HG03064 (cell line): ENCODE measurements around the gene HIVEP3.

ENCODE experiments used
- ATAC-seq: cut with Tn5 transposase; IDR thresholded peaks from one replicate; pipeline ENCODE4 v1.9.1; 2021; ENCODE audit warnings: low read depth; ENCODE audit not compliant: unreplicated experiment

HIVEP3 gene

GRCh38 chr1:41547781-41548560, 370.8 kb downstream of the HIVEP3 start:
- no peak for ATAC-seq

GRCh38 chr1:41547336-41547735, 371.4 kb downstream of the HIVEP3 start:
- no peak for ATAC-seq

- ATAC-seq = no peak
Observed at GRCh38 chr1:41546833-41547135, 371.9 kb downstream of the HIVEP3 start.

- no peak for ATAC-seq
Observed at GRCh38 chr1:41545996-41546832, 372.5 kb downstream of the HIVEP3 start.

GRCh38 chr1:41542196-41542930, 376.4 kb downstream of the HIVEP3 start:
- ATAC-seq = no peak

- no peak for ATAC-seq
Observed at GRCh38 chr1:41541592-41541952, 377.1 kb downstream of the HIVEP3 start.

- ATAC-seq = no peak
Observed at GRCh38 chr1:41540886-41541591, 377.7 kb downstream of the HIVEP3 start.

- no peak for ATAC-seq
Observed at GRCh38 chr1:41539999-41540398, 378.7 kb downstream of the HIVEP3 start.

- no peak for ATAC-seq
Observed at GRCh38 chr1:41539418-41539805, 379.3 kb downstream of the HIVEP3 start.

- no peak for ATAC-seq
Observed at GRCh38 chr1:41538741-41539417, 379.8 kb downstream of the HIVEP3 start.

GRCh38 chr1:41537788-41538351, 380.9 kb downstream of the HIVEP3 start:
- no peak for ATAC-seq

GRCh38 chr1:41537251-41537650, 381.5 kb downstream of the HIVEP3 start:
- no peak for ATAC-seq

GRCh38 chr1:41536361-41536802, 382.3 kb downstream of the HIVEP3 start:
- ATAC-seq = no peak

- no peak for ATAC-seq
Observed at GRCh38 chr1:41535716-41536115, 383.0 kb downstream of the HIVEP3 start.

GRCh38 chr1:41535276-41535675, 383.4 kb downstream of the HIVEP3 start:
- ATAC-seq = no peak

GRCh38 chr1:41534181-41535076, 384.3 kb downstream of the HIVEP3 start:
- ATAC-seq = no peak

GRCh38 chr1:41533731-41534080, 385.0 kb downstream of the HIVEP3 start:
- no peak for ATAC-seq

GRCh38 chr1:41533016-41533730, 385.5 kb downstream of the HIVEP3 start:
- no peak for ATAC-seq
